GM10266 (cell line): ENCODE results near the gene ERCC6L2.

Source experiments
- DNase-seq: peaks from one replicate; pipeline ENCODE4 v3.0.0; 2012; ENCODE audit errors: extremely low spot score
- TF ChIP-seq, protein P1 (sequence below): IDR thresholded peaks from 2 replicates; pipeline ENCODE4 v1.5.1; 2012; ENCODE audit warnings: mild to moderate bottlenecking, low read depth; ENCODE audit not compliant: control insufficient read depth, insufficient read depth; ENCODE audit errors: missing control alignments

ERCC6L2 gene

DNA sequence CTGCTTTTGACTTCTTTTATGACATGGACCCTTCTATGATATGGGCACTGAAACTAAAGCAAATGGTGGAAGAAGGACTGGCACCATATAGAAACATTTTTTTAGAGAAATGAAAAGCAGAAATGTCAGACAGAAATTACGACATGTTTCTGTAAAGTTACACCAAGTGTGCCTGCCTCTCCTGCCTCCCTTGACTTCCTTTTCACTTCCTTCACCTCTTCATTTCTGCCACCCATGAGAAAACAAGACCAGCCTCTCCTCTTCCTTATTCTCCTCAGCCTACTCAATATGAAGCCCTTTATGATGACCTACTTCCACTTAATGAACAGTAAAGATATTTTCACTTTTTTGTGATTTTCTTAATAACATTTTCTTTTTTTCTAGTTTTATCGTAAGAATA, 44.5 kb downstream of the ERCC6L2 start:
- TF ChIP-seq, protein P1, sequence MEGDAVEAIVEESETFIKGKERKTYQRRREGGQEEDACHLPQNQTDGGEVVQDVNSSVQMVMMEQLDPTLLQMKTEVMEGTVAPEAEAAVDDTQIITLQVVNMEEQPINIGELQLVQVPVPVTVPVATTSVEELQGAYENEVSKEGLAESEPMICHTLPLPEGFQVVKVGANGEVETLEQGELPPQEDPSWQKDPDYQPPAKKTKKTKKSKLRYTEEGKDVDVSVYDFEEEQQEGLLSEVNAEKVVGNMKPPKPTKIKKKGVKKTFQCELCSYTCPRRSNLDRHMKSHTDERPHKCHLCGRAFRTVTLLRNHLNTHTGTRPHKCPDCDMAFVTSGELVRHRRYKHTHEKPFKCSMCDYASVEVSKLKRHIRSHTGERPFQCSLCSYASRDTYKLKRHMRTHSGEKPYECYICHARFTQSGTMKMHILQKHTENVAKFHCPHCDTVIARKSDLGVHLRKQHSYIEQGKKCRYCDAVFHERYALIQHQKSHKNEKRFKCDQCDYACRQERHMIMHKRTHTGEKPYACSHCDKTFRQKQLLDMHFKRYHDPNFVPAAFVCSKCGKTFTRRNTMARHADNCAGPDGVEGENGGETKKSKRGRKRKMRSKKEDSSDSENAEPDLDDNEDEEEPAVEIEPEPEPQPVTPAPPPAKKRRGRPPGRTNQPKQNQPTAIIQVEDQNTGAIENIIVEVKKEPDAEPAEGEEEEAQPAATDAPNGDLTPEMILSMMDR: no peak
- no peak for DNase-seq

DNA sequence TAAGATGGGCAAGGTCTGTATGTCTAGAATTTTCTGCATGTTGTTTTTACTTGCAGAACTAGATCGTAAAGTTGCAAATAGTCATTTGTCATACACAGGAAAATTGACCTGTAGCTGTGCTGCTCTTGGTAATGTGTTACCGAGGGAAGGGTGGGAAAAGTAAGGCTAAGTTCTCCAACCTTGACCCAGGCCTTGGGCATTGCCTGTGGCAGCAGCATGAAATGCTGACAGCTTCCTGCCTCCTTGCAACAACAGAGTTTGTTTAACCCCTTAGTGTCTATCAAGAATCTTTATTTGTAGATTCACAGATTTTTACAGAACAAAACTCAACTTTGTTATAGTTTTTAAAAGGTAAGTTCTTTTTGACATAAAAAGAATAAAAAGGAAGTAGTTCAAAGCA, 48.3 kb downstream of the ERCC6L2 start:
- no peak for DNase-seq
- TF ChIP-seq, protein P1: no peak

DNA sequence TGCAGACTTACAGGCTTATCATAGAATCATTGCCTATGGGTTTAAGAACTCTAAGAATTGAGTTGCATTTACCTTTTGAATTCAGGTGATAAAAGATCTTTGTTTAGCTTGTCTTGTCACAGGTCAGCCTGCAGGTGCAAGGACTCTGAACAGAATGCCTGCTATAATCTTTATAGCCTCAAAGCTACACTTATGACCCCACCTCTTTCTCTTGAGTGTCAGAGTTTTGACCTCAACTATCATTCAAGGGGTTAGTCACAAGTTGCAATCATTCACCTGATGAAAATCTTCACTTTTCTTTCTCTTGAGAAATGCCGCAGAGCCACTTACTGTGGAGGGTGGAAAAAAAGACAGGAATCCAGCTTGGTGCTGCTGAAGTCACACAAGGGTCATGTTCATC, 49.5 kb downstream of the ERCC6L2 start:
- no peak for DNase-seq
- TF ChIP-seq, protein P1: no peak

DNA sequence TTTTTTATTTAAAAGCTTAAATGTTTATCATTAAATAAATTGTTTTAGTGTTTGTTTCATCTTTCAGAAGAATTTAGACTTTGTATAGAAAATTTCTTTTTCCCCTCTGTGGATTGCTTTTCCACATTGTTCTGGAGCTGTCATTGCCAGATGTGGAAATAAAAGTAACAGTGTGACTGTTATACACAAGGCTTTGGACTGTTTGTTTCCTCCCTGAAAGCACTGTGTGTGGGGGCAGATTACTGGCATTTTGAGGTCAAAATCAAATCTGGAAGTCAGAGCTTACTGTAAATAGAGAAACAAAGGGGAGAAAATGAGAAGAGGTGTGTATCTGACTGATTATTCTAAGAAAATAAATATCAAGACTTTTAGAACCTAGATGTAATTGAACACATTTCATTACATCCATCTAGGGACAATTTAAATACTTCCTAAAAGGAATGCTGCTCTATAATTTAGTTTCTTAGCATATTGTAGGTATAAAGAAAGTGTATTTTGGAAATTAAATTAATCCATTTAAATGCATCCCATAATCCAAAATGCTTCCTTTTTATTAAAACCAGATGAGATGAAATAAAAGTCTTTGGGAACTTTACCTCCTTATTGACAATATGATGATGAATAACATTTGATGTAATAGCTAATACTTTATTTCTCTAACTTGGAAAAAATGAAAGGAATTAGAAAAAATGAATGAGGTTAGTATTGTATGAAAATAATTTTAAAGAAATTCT, 51.9 kb downstream of the ERCC6L2 start:
- DNase-seq: no peak
- TF ChIP-seq, protein P1: no peak

DNA sequence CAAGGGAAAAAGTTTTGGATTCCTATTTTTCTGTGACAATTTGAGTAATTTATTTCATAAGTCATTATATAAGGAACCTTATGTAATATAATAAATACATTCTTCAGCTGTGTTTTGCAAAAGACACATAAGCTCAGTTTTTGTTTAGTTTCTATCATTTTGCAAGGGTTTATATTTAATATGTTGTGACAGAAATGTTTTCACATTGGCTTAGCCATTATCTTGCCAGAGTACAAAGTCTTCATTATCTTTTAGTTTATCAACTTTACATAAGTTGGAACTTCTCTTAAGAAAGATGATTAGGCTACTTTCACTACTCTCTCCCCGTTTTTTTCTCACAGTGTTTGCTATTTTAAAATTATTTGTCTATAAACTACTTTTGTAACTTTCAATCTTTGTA, 54.8 kb downstream of the ERCC6L2 start:
- TF ChIP-seq, protein P1: no peak
- no peak for DNase-seq

DNA sequence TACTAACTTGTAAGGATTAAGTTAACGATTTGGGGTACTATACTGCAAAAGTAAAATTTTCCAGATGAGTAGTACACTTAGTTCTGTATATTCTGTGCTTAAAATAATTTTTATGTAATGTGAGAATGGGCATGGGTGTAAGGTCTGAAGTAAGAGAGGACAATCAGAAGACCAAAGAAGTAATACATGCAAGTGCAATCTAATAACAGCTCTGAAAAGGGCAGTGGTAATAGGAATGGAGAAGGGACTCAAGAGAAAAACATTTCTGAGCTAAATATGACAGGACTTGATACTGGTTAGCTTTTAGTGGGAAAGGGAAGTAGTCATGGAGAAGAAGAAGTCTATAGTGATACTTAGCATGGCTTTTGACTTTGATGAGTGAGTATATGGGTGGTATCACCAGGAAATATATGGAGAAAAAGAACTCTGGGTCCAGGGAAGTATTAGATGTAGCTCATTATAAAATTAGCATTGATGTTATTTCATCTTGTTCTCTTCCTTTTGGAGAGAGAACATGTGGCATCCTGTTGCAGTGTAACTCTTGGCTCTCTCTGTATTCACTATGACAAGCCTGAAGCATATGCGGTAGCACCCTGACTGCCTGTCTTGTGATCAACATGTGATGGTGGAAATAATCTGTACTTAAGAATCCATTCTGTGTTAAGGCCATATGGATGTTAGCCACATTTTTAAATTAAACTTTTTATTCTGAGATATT, 60.5 kb downstream of the ERCC6L2 start:
- TF ChIP-seq, protein P1: no peak
- no peak for DNase-seq

DNA sequence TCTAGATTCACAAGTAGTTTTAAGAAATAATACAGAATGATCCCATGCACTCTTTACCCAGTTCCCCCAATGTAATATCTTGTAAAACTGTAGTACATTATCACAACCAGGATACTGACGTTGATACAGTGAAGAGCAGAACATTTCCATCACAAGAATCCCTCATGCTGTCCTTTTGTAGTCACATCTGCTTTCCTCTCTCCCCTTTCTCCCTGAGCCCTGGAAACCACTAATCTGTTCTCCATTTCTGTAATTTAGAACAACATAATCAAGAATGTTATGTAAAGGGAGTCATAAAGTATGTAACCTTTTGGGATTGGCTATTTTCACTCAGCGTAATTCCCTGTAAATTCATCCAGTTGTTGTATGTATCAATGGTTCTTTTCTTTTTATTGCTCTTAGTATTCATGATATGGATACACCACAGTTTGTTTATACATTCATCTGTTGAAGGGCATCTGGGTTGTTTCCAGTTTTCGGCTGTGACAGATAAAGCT, 61.1 kb downstream of the ERCC6L2 start:
- no peak for DNase-seq
- TF ChIP-seq, protein P1: no peak
